Measurements from ENCODE around the gene SLC6A1.
A peak's percentile ranks its signal among the peaks of the same experiment; 100 is the strongest.

Gene SLC6A1

DNA sequence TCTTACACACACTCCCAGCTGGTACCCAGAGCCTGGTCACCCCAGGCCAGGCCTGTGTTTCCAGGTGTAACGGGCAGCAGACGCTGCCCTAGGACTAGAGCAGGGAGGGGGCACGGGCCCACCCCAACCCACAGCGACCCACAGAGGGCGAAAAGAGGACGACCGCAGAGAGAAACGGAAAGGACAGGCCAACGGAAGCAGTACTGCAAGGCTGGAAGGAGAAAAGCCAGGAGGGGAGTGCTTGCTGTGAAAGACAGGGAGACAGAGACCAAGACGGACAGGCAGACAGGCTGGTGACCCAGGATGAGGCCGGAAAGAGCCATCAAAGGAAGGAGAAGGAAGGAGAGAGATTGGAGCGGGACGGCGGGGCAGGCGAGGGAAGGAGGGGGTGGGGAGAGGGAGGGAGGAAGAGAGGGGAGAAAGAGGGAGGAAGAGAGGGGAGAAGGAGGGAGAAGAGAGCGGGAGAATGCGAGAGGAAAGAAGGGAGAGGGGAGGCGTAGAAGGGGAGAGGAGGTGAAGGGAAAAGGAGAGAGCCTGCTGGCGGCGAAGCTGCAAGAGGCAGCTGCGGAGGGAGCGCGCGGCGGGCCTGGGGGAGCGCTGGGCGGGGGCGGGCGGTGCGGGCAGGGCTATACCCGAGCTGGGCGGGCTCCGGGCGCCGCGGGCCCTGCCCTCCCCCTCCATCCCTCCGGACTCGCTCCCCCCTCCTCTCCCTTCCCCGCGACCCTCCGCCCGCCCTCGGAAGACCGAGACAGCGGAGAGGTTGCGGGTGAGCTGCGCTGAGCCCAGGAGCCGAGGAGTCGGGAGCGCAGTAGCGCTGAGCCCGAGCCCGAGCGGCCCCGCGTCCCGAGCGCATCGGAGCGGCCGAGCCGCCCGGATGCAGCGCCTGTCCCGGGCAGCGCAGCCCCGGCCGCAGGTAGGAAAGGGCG is at the start of gene SLC6A1:
SLC6A1 (plus strand) TSS at position 732 of the 926 bp plus-strand sequence. CDS start 24,464 bp downstream, outside the sequence.
- DNase-seq (ENCODE audit: low read depth): no peak

DNA sequence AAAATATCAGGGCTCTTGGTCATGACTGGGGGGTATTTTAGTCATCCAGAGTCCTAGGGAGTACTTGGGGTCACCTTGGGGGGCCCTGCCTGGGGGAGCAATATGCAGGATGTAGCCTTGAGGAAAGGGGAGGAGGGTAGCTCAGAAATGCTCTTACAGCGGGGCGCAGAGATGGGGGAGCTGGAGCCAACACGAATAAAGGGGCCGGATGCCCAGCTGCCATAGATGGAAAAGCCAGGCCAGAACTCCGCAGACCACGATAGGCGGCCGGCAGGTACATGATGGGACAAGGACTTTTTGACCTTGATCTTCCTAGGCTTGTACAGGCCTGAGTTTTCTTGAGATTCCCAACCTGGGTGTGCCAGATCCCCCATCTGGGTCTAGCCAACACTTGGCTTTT is 47.7 kb upstream of the SLC6A1 start:
- no peak for DNase-seq (ENCODE audit: low read depth)

DNA sequence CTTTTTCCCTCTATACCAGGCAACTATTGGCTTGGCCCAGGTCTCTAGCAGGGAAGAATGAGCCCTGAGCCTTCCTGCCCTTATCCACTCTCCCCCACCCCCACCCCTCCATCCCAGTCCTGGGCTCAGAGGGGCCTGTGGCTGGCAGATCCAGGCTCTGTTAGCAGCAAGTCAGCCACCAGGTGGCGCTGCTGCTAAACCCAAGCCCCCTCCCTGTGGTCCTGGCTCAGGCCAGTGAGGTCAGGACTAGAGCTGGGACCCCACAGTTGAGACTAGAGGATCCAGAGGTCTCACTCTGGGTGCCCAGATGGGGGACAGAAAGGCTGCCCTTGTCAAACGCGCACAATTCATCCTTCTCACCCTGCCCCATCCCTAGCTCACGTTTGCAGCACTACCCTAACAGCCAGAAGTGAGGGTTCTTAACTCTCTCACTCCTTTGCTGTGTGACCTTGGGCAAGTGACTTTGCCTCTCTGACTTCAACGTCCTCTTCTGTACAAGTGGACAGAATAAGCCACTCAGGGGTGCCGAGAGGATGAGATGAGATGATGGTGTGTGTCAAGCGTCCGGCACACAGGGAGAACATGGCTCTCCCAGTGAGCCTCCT is 46.8 kb upstream of the SLC6A1 start:
- DNase-seq (ENCODE audit: low read depth): peak; percentile 26

DNA sequence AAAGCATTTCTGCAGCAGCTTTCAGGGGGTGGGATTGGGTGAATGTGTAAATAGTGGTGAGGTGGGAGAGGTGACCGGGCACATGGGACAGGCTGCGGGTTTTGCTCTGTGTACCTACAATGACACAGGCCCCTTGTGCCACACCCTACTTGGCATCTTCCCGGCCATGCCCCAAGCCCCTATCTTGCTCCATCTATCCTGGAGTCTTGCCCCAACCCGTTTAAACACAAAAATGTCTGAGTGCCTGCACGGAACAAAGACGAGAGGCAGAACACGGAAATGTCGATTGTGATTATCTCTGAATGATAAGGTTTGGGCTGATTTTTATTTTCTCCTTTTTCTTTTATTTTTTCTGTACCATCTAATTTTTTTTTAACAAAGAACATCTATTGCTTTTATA is 46.0 kb upstream of the SLC6A1 start:
- DNase-seq (ENCODE audit: low read depth): no peak

DNA sequence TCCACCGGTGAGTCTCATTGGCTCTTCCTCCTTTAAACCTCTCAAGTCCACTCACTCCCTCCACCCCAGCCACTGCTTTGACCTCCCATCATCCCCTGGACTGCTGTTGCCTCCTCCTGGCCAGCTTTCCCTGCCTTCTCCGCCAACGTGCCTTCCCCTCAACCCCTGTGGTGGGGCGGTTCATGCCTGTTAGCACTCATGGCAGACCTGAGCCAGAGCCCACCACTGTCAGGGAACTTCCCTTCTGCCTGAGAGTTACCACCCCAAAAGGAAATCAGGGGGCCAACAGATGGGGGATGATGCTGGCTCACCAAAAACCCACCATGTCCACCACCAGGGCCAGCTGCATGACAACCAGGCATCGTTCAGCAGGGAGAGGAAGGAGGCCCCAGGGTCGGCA is 44.2 kb upstream of the SLC6A1 start:
- DNase-seq (ENCODE audit: low read depth): no peak

DNA sequence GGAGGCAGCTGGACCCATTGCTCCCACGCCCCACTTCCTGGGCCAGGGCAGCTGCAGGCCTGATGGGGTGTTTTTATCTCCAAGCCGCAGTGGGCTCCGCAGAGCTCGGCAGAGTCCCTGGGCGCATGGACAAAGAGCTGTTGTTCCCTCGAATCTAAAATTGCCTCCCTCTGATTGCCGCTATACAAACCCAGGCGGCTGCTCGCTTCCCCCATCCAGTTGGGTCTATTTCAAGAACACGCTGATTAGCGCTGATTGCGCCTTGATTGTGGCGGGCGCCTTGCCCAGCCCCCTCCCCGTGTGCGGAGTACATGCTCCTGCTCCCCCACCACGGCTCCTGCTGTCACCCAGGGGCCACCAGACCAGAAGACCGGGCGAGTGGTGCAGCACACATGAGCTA is 43.4 kb upstream of the SLC6A1 start:
- DNase-seq (ENCODE audit: low read depth): no peak

DNA sequence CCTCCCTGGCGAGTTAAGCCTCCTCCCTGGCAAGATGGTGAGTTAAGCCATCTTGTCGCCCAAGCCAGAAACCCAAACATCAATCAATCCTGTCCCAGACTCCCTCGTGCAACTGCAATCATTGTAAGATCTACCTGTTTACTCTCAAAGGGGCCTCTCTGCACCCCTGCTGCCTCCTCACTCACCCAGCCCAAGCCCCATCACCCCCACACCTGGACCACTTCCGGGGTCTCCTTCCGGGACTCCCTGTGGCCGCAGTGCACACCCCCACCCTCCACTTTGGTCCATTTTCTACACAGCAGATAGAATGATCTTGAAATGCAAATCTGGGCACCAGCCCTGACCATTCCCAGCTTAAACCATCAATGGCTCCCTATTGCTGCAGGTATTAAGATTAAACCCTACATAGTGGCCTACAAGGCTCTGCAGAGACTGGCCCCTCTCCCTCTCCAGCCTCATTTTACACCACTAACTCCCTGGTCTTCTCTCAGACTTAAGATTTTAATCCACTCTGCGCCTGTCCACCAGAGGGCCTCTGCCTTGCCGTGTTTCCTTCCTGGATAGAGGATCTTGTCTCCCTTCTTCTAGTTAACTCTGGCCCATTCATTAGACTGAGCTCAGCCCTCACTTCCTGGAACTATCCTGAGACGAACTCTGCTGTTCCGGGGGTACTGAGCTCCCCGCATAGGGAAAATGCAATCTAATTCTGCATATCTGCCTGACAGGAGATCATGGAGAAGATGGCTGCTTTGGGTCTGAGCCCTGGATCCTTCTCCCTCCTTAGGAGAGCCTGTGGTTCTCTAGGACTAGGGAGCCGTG is 41.9 kb upstream of the SLC6A1 start:
- peak; percentile 24 for DNase-seq (ENCODE audit: low read depth)

DNA sequence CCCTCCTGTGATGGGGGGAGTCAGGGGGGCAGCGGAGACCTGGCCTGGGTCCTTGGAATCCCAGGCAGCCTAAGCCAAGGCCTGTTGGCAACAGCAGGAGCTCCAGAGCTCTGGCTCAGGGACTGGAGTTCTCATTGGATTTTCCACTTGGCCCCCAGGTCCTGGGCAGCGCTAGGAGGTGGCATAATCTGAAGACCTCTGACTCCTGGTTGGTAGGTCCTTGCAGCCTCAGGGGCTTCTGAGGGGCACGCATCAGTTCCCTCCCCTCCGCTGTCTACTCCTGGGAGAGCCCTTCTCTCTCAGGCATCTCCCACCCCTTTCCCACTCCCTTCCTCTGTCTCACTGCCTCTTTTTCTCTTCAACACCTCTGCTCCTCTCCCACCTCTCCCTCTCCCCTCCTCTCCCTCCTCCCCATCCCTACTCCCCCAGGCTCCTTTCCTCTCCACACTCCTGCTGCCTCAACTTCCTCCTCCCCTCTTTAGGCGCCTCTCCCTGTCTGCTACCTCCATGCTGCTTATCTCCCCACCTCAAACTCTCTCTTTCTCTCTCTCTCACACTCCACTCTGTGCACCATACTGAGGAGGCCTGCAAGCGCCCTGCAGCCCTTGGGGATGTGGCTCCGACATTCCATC is 41.1 kb upstream of the SLC6A1 start:
- no peak for DNase-seq (ENCODE audit: low read depth)

DNA sequence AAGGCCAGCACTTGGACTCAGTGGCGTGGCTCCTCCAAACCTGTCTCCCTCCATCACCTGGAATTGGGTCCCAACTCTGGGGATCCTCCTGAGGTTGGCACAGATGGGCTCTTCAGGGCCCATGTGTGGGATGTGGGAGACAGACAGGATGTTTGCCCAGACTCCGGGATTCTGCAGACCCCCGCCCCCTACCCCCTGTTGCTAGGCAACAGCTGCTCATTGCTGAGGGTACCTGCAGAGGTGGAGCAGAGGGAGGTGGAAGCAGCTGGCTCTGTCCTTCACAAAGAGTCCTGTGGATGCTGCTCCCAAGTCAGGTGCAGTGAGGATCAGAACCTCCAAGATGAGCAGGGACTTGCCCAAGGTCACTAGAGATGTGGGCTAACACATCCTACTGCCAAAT is 40.0 kb upstream of the SLC6A1 start:
- DNase-seq (ENCODE audit: low read depth): no peak

DNA sequence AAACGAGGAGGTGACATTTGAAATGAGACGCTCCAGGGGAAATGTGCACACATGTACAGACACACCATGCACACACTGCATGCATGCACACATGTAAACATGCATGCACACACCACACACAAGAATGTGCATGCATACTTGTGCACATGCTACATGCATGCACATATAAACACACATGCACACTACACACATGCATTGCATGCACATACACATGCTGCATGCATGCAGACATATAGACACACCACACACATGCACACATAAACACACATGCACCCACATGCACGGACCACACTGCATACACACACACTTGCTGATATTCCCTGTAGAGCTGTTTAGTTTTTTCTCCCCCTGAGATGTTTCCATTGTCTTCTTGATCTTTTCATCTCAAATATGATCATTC is 37.8 kb upstream of the SLC6A1 start:
- DNase-seq (ENCODE audit: low read depth): no peak

DNA sequence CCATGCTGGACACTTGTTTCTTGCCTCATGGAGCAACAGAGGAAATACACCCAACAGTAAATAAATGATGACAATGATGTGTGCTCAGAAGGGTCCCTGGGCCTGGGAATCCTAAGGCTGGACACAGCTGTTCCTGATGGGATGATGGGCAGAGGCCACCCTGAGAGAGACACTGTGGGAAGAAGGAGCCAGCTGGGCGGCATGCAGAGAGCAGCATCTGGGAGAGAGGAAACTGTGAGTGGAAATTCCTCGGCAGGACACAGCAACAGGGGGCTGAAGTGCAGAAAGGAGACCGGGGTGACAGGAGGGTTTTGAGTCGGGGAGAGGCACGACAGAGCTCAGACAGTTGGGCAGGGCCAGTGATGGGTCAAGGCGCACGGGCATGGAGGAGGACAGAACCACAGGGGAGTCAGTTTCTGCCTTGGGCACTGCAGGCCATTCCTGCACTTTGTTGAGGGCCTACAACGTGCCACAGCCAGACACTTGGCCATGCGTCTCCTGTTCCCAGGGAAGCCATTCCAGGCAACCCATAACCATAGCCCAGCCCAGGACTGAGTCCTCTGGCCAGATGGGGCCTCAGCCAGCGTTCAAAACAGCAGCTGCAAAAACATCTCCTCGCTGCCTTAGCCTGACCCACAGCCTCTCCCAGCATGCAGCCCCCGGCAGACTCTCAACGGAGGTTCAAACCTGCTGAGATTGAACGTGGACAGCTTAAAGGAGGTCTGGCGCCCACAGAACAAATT is 36.7 kb upstream of the SLC6A1 start:
- DNase-seq (ENCODE audit: low read depth): no peak

DNA sequence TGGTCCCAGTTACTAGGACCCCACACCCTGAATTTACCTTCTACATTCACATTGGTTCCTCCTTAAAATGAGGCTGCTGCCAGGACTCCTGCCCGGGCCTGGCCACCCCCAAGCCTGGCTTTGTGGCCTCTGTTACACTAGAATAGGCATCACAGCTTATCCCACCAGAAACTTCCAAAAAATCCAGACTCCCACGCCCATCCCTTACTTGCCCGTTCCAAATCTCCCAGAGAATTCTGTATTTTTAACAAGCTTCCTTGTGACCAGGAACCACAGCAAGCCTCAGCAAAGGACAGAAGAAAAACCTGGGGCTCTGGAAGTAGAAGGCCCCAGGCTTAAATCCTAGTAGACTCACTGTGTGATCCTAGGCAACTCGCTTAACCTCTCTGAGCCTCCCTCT is 36.0 kb upstream of the SLC6A1 start:
- DNase-seq (ENCODE audit: low read depth): no peak

DNA sequence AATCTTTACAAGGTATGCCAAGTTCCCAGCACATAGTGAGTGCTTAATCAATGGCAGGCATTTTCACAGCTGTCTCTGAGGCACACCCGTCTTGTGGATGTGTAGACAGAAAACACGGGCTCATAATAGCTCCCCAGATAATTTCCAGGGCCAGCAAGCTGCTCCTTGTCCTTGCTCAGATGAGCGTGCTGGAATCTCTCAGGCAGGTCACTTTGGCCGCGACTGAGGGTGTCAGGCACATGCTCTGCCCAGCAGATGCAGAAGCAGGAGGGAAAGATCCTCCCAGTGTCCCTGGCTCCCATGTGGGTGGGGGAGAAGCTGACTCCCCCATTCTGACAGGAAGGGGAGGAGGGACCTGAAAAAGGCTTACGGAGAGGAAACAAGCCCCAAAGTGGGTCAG is 35.6 kb upstream of the SLC6A1 start:
- DNase-seq (ENCODE audit: low read depth): no peak

DNA sequence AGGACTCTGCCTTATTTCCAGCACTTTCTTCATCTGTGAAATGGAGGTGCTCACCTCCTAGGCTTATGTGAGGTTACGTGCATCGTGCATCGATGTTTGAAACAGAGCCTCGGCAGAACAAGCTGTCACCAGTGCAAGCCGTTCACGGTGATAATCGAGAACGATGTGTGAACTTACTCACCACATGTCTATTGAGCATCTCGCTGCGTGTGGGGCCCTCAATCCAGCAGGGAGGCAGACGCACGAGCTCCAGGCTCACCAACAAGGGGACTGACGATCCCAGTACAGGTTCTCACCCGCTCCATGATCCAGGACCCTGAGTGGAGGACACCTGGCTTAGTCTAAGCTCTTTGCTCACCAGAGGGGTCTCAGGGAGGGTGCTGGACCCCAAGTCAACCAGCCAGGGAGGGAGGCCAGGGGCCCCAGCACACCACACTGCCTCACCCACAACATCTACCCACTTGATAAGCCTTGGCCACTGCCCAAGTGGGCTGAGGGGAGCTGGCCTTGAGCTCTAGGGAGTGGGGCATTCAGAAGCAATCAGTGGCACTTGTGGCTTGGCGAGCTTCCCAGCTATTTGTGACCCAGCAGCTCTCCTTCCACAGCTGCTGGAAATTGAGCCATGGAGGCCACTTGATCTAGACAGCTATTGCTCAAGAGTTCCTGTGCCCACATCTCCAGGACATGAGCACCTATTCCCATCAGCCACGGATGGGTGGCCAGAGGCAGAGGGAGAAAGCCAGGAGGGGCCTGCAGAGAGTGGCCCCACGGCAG is 34.4 kb upstream of the SLC6A1 start:
- DNase-seq (ENCODE audit: low read depth): no peak

DNA sequence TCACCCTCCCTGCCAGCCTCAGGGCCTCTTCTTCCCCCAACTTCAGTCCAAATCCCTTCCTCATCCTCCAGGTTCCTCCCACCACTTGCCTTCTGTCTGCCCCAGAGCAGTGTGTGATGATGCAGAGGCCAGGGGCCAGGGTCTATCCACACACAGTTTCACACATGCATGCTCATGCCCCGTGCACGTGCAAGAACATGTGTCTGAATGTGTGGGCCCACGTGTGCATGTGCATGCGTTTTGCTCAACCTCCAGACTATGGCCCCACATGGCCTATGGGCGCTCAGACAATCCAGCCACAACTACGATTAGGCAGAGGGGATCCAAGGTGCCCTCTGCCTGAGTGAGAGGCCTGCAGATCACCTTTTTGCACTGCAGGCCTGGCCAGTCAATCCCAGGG is 32.3 kb upstream of the SLC6A1 start:
- no peak for DNase-seq (ENCODE audit: low read depth)

DNA sequence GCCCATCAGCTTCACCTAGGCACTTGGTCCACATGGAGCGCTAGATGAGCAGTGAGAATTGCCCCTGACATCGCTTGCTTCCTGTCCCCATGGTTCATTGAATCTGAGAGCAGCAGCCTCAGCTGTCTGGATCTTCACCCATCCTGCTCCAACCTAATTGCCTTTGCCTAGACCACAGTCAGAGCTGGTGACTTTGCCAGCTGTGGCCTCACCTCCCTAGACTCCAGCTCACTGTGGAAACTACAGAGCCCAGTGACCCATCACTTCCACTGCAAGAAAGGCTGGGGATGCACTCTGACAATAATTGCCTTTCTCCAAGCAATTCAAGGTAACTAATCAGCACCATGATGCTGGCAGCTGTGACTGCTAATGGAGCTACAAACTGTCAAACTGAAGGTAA is 30.6 kb upstream of the SLC6A1 start:
- DNase-seq (ENCODE audit: low read depth): no peak

DNA sequence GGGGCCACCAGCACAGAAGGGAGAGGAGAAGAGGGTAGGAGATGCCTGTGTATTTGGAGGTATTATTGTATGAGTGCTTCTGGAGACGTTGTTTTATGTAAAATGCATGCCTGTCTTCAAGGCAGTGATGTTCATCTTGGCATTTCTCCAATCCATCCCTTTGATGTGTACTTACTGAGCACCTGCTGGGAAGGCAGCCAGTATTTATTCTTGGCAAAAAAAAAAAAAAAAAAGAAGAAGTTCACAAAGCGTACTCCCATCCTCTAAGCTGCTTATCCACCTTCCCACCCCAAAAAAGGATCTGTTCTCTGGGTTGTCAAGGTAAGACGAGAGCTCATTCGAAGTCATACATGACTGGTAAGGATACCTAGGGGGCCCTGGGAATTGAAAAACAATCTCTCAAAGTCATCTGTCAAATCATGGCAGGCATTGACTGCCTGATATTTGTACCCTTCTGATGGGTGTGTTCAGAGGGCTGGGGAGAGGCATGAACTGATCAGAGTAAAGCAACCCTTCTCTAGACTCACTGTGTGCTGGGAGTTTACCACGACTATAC is 30.0 kb upstream of the SLC6A1 start:
- DNase-seq (ENCODE audit: low read depth): no peak

DNA sequence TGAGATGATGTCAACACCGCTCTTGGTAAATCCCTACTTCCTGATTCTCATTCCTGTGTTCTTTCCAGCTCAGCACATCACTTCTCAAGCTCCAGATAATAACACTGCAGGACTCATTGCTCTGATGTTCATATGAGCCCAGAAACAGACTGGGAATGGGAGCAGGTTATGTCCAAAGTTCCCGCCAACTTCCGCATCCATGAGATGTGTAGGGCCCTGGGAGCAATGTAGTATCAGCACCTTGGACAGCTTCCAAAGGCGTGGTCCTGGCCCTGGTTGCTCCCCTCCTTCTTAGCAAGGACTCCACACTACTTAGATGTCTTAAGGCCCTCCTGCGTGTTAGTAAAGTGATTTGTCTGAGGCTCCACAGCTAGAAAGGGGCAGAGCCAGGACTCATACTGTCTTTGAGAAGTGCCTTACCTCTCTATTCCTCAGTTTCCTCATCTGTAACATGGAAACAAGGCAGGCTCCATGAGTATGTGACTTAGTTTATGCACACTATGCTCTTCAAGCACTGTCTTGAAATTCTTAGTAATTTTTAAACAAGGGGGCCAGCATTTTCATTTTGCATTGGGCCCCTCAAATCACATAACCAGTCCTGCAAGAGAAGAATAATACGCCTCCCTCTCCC is 27.9 kb upstream of the SLC6A1 start:
- no peak for DNase-seq (ENCODE audit: low read depth)

DNA sequence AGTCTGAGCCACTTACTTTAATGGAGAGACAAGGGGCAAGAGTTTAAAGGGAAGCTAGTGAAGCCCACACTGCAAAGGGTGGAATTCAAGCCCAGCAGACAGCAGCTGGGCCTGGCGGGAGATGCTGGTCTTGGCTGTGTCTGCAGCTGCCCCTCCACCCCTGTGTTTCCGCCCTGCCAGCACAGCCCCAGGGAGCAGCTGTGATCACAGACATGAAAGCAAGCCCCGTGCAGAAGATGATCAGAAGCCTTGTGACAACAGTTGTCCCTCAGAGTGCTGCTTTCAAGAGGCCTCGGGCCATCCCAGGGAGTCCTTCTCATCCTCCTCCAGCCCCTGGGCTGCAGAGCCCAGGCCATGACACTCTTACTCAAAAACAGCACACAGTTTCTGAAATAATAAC is 24.1 kb upstream of the SLC6A1 start:
- DNase-seq (ENCODE audit: low read depth): no peak
